ENCODE measurements around the gene PRSS48.
"Not testable (repeated sequence)": the region's sequence is repeated elsewhere in the genome, so short reads cannot be mapped to it uniquely, and the experiment has no call there.

Gene PRSS48, protein sequence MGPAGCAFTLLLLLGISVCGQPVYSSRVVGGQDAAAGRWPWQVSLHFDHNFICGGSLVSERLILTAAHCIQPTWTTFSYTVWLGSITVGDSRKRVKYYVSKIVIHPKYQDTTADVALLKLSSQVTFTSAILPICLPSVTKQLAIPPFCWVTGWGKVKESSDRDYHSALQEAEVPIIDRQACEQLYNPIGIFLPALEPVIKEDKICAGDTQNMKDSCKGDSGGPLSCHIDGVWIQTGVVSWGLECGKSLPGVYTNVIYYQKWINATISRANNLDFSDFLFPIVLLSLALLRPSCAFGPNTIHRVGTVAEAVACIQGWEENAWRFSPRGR

DNA sequence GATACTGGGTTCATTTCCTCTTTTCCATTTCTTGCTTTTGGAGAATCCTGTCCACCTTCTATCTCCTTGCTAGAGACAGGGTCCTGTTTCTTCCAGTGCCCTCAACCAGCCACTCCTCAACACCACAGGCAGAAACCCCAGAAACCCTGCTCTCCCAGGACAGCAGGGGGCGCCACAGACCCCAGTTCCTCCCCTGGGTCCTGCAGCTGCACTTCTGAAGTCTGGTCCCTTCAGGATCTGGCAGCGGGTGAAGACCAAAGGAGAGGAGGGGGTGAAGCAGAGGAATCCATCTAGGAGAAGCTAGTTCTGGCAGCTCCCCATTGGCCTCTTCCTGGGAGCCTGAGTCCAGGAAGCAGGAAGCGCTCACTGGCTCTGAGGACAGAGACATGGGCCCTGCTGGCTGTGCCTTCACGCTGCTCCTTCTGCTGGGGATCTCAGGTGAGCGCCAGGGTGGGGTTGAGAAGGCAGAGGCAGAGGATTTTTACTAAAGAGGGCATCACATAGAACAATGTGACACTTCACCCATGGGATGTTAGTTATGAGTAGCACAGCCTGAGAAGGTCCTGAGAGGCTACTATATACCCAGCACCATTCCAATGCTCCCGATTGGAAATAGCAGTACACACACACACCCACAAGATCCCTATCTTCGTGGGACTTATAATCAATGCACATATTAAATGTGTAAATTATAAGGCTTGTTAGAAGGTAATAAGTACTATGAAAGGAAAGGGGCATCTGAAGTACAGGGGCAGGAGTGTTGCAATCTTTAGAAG is at the start of gene PRSS48:
Gene PRSS48 (plus strand): TSS at position 375 of the 776 bp plus-strand sequence. CDS start 12 bp downstream, at position 387.
- no peak for DNase-seq (ENCODE audit: low read depth)

DNA sequence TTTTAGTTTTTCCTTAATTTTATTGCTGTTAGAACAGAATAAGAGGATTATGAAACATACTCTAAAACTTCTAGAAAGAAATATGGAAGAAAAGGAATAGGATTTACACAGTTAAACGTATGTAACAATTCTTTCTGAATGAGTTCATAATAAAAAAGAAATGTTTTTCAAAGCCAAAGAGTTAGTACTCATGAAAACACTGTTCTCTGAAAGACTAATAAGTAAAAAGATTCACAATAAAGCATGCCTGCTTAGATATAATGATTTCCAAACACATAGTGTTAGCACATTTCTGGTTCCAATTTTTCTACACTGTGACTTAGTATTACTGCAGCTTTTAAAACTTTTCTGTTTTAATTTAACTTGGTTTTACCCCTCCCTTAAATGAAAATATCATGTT is 49.8 kb upstream of the PRSS48 start:
- DNase-seq (ENCODE audit: low read depth), result no peak

DNA sequence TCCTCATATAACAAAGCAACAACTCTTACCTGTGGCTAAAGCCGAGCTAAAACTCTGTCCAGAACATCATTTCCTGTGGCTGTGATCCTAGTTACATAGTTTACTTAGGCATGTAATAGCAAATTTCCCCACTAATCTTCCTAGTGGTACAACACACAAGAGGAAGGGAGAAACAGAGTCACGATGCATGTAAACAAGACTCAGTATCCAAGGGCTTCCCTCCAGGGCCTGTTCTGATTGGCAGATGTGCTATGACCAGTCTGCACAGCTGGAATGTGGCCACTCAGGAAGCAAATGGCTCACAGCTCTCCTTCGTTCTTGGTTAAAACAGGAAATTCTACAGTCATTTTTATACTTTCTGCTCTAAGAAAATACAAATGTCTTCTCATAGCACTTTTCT is 49.2 kb upstream of the PRSS48 start:
- DNase-seq (ENCODE audit: low read depth), result peak; percentile 68

DNA sequence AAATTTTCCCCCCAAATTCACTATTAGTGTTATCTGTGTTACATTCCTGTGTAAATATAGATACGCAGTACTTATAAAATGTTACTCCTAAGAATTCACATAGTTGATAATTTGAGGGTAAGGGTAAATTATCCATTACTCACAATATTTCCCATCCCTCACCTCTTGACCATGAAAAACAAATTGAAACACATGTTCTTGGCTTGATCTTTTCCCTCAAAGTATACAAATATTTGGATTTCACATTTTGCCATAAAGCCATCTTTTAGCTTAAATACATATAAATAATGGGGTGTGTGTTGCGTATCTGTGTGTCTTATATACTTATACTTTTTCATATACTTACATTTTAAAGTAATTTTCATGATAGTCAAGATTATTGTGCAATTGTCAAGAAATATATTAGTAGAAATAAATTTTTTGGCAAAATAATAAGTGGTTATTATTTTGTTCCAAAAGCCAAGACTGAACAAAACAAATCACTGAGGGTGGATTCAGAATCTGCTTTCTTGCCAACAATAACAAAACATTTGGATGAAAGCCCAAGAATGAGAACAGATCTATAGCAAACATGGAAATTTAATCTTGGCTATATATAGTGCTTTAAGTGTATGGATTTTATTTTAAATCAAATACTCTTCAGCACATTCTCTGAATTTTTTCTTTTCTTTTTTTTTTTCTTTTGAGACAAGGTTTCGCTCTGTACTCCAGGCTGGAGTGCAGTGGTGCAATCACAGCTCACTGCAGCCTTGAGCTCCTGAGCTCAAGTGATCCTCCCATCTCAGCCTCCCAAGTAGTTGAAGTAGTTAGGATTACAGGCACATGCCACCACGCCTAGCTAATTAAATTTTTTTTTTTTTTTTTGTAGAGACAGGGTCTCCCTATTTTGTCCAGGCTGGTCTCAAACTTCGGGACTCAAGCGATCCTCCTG is 48.5 kb upstream of the PRSS48 start:
- DNase-seq (ENCODE audit: low read depth), result no peak

DNA sequence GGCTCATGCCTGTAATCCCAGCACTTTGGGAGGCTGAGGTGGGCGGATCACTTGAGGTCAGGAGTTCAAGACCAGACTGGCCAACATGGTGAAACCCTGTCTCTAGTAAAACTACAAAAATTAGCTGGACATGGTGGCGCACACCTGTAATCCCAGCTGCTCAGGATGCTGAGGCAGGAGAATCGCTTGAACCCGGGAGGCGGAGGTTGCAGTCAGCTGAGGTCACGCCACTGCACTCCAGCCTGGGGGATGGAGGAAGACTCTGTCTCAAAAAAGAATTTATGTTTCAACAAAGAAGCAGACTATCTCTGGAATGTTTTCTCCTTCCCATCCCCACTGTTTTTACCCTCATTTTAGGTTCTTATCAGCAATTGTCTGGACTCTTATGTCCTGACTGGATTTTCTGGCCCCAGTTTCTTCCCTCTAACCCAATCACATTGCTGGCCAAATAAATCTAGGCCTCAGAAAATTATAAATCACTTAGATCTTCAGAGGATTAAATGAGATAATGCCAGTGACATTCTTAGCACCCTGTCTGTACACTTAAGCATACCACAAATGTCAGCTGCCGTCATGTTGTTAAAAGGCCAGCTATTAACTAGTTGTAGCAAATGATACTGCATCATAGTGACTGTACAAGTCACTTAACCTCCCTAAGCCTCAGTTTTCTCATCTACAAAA is 44.9 kb upstream of the PRSS48 start:
- no peak for DNase-seq (ENCODE audit: low read depth)

DNA sequence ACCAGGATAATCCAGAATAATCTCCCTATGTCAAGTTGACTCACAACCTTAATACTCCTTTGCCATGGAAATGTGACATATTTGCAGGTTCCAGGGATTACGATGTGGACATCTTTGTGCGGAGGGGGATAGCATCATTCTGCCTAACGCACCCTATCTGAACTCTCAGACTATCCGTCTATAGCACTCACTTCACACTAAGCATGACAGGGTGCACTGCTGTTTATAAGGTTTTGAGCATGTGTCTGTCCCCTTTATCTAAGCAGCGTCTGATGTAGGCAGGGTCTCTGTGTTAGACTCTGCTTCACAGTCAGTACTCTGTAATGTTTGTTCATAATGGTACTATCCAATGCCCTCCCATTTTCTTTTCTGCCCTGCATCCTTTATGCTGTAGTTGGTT is 43.4 kb upstream of the PRSS48 start:
- no peak for DNase-seq (ENCODE audit: low read depth)

DNA sequence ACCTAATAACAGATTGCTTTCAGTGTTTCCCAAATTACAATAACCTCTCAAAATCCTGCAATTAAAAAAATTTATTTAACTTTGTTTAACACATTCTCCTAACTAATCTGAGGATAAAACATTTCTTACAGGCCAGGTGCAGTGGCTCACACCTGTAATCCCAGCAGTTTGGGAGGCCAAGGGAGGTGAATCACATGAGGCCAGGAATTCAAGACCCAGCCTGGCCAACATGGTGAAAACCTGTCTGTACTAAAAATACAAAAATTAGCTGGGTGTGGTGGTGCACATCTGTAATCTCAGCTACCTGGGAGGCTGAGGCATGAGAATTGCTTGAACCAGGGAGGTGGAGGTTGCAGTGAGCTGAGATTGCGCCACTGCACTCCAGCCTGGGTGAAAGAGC is 41.6 kb upstream of the PRSS48 start:
- not testable (repeated sequence) for DNase-seq (ENCODE audit: low read depth)

DNA sequence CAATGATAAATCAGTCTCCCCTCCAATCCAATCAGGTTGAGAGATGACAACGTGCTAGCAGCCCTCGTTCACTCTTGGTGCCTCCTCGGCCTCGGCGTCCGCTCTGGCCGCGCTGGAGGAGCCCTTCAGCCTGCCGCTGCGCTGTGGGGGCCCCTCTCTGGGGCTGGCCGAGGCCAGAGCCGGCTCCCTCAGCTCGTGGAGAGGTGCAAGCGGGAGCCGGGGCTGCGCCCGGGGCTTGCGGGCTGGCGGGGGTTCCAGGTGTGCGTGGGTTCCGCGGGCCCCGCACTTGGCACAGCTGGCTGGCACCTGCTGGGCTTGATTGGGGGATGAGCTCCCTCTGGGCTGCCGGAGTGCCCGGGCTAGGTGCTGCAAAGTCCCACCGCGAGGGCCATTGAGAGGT is 40.9 kb upstream of the PRSS48 start:
- DNase-seq (ENCODE audit: low read depth), result no peak

DNA sequence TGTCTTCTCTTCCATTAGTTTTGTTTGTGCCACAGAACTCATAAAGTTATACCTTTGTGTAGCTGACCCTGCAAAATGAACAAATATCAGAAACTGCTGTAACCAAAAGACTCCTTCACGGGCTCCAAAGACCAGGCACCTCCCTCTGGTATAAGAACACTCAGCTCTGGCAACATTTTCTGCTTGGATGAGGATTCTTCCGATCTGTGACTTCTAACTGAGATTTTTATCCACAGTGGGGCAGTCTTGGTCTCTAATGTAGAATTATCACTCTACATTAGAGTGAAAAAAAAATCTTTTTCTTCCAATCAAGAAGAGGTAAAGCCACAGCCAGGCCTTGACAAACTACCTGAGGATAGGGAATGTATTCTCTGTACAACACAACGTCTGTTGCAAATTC is 38.5 kb upstream of the PRSS48 start:
- DNase-seq (ENCODE audit: low read depth), result no peak

DNA sequence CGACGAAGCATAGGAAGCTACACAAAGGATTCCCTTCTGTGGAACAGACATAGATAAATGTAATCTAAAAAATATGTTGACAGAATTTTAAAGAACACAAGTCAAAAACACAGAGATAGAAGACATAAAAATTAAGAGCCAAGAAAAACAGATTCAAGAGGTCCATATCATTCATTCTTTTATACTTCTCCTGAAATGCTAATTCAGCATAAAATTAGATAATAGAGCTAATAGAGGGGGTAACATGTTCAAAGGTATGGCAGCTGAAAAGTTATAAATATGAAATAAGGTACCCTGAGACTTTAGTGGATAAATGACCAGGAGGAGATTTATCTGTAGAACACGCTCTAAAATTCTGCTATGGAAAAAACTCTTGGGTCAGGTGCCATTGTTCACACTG is 37.4 kb upstream of the PRSS48 start:
- DNase-seq (ENCODE audit: low read depth), result no peak

DNA sequence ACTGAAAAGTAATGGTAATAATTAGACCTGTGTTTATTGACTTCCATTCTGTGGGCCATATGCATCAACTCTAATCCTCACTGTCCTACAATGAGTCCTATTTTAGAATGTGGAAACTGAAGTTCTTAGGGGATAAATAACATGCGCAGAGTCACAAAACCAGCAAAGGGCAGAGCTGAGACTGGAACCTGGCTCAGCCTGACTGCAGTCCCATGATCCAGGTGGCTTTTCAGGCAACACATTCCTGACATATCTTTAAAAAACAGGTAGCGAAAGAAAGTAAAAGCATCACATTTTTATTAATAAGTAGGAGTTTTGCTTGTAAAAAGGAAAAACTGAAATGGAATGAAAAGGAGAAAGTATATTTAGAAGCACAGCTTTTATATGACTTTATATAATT is 34.7 kb upstream of the PRSS48 start:
- no peak for DNase-seq (ENCODE audit: low read depth)

DNA sequence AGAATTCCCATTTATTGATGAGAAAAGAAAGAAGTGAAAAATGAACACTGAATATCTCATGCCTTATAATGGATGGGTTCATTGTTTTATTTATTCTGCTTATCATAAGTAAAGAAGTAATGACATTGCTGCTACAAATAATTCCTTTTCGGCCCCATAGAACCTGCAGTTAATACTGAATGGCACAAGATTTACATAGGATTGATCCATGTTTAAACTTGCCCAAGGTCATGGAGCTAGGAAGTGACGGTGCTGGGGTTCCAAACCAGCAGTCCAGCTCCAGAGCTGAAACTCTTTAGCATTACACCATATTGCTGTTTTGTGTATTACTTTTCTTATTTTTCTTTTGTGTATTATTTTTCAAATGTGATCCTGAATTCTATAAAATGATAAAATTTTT is 30.2 kb upstream of the PRSS48 start:
- DNase-seq (ENCODE audit: low read depth), result no peak

DNA sequence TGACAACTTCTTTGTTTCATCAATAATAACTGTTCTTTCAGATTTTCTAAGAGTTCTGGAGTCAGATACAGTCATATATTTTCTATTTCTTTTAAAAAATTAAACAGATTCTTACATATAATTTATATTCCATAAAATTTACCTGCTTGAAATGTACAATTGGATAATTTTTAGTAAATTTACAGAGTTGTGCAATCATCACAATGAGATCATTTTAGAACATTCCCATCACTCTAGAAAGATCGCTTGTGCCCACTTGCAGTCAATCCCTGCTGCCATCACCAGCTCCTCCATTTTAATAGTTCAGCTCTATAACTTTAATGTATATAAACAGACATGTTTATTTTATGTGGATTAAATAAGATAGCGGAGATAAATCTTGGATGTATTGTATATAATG is 29.6 kb upstream of the PRSS48 start:
- no peak for DNase-seq (ENCODE audit: low read depth)

DNA sequence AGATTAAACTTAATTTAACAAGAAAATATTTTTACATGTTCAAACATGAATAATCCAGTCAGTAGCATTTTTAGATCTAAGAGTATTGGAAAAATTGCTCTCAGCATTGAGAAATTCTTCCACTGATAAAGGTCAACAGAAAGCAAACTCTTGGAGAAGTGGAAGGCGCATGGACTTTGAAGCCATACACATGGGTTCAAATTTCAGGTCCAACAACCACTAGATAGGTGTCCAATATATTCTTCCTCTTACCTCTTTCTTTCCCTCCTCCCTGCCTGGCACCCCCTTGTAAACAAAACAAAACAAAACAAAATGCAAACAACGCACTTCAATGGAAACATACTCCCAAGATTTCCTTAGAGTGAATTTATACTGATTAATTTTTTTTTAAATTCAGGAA is 28.4 kb upstream of the PRSS48 start:
- no peak for DNase-seq (ENCODE audit: low read depth)

DNA sequence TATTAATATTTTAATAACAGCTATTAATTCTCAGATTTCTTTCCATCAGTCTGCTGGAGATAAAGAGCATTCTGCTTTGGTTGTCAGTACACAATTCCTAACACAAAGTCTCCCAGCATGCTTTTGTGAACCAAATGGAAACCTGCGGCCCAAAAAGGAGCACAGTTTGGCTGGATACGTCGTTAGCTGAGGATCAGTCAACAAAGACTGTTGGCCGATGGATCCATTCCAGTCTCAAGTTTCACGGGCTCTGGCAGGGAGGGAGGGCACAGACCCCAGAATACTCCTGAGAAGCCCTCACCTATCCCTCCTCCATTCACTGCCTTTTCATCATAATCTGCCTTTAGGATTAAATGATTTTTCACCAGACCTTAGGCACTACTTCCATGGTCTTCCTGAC is 26.3 kb upstream of the PRSS48 start:
- no peak for DNase-seq (ENCODE audit: low read depth)

DNA sequence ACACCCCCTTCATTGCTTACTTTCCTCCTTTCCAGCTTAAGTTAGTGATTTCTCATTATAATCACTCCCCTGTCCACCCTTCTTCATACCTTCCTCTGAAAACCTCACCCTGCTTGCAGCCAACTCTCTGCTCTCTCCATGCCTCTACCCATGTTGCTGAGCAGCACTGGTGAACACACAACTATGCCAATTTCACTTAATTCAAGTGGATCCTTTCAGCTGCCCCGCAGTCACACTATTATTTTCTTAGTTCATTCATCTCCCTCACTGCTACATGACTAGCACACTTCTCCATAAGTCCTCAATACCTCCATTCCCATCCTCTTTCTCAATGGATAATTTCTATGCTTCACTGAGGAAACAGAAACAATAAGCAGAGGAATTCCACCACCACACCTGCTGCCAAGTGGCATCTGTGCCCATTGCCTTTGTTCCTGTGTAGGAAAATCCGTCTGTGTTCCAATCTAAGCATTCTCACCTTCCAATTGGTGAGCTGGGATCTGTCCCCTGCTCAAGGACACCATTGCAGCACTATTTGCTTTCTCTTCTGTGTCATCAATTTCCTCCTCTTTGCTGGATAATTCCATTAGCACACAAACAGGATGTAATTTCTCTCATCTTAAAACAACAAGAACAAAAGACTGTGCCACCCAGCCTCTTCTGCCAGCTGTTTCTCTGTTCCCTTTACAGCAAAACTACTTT is 25.2 kb upstream of the PRSS48 start:
- no peak for DNase-seq (ENCODE audit: low read depth)

DNA sequence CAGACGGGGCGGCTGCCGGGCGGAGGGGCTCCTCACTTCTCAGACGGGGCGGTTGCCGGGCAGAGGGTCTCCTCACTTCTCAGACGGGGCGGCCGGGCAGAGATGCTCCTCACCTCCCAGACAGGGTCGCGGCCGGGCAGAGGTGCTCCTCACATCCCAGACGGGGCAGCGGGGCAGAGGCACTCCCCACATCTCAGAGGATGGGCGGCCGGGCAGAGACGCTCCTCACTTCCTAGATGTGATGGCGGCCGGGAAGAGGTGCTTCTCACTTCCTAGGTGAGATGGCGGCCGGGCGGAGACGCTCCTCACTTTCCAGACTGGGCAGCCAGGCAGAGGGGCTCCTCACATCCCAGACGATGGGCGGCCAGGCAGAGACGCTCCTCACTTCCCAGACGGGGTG is 21.7 kb upstream of the PRSS48 start:
- DNase-seq (ENCODE audit: low read depth), result not testable (repeated sequence)

DNA sequence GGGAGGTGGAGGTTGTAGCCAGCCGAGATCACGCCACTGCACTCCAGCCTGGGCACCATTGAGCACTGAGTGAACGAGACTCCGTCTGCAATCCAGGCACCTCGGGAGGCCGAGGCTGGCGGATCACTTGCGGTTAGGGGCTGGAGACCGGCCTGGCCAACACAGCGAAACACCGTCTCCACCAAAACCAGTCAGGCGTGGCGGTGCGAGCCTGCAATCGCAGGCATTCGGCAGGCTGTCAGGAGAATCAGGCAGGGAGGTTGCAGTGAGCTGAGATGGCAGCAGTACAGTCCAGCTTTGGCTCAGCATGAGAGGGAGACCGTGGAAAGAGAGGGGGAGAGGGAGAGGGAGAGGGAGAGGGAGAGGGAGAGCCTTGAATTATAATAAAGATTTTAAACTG is 21.3 kb upstream of the PRSS48 start:
- DNase-seq (ENCODE audit: low read depth), result not testable (repeated sequence)

DNA sequence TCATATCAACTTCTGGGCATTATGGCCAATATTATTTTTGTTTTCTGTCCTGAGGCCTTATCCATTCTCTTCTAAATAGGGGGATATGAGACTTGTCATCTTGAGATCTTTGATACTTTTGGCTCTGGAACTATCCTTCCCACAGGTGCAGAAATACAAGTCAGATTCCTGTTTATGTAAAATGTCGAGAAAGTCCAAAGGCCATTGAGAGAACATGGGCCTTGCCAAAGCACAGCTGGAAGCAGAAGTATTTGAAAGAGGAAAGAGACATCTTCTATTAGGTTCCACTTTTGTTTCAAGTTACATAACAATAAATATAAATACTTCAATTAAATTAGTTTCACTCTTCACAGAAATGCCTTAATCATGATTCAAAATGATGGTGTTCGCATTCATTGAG is 20.8 kb upstream of the PRSS48 start:
- DNase-seq (ENCODE audit: low read depth), result no peak

DNA sequence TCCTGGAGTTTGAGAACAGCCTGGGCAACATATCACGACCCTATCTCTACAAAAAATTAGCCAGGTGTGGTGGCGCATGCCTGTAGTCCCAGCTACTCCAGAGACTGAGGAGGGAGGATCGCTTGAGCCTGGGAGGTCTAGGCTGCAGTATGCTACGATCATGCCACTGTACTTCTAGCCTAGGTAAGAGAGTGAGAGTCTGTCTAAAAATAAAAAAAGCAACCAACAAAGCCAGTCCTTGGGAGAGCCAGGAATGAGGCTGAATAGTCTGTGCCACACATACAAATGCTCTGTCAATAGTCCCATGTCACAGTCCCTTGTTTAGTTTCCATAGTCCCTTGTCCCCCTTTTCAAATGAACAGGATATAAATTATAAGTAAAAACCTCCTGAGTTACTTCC is 19.3 kb upstream of the PRSS48 start:
- no peak for DNase-seq (ENCODE audit: low read depth)

DNA sequence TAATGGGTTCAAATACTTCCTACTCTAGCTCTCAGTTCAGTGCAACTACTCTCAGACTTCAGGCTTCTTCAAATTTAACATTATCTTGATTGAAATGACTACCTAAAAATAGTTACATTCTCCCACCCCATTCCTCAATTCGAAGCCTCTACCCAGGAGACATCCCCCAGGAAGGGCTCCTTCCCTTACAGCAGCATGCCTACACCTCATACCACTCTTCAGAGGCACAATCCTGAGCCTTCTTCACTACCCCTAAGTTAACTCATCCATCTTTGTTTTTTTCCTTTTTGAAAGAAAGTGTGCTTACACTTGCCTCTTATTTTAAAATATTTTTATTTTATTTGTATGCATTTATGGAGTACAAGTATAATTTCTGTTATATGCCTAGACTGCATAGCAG is 17.2 kb upstream of the PRSS48 start:
- DNase-seq (ENCODE audit: low read depth), result no peak

All from GM04503 (cell line).